ENCODE results near the gene RNF168. TPM values are rescaled to one million over a fixed set of nuclear protein-coding genes. Genes with fewer than 3 reads are reported as not detected.
A peak's percentile ranks its signal among the peaks of the same experiment; 100 is the strongest.

The RNF168 gene
- polyA plus RNA-seq, 1 donor (not counting 4 experiments of a cell fraction or from before 2014, with no cell fraction given), result 7.2 TPM

- H3K4me3 ChIP-seq (ENCODE audit: control insufficient read depth in 2 of 3, extremely low read depth in 1 of 3, insufficient read depth in 2 of 3, low read depth in 1 of 3, low read length in 3 of 3), result peak overlapping the region in 1 of 3 experiments; percentile 14
- no peaks in the 10 kb centered on the region for H3K79me2 ChIP-seq (ENCODE audit: control insufficient read depth, insufficient read depth, low read length)
- peak overlapping the region; percentile 58 for H3K27ac ChIP-seq (ENCODE audit: control insufficient read depth, insufficient read depth, low read length)
- H3K9ac ChIP-seq (ENCODE audit: control insufficient read depth, extremely low read depth, insufficient read depth, low read length), result no peak overlapping the region
- H3K9me3 ChIP-seq (ENCODE audit: control insufficient read depth, low read depth, low read length), result no peaks in the 10 kb centered on the region
- no peaks in the 10 kb centered on the region for H3K4me1 ChIP-seq (ENCODE audit: control insufficient read depth, extremely low read depth, insufficient read depth, low read length)
- H3K27me3 ChIP-seq (ENCODE audit: control insufficient read depth, extremely low read depth, insufficient read depth, low read length), result no peaks in the 10 kb centered on the region
- H3K9me1 ChIP-seq (ENCODE audit: control insufficient read depth, extremely low read depth, insufficient read depth, low read length), result no peaks in the 10 kb centered on the region
- no peak for FAIRE-seq
- dilution Hi-C loops (cut with MboI; ENCODE audit: extremely low pct_ligation_motif_present, low sequenced_read_pairs), result no loop called here
- DNase-seq (ENCODE audit: low read depth, low spot score), result no peak
- H3K4me2 ChIP-seq (ENCODE audit: control insufficient read depth, extremely low read depth, insufficient read depth, low read depth, low read length), result peak overlapping the region; percentile 51
- H4K20me1 ChIP-seq (ENCODE audit: control insufficient read depth, extremely low read depth, insufficient read depth, low read length), result no peaks in the 10 kb centered on the region
- peak overlapping the region; percentile 62 for H2AFZ ChIP-seq (ENCODE audit: control insufficient read depth, low read length)
- no peak for TF ChIP-seq EZH2 (IDR thresholded peaks at IDR 0.05; ENCODE audit: low read length)
- TF ChIP-seq, protein P1, sequence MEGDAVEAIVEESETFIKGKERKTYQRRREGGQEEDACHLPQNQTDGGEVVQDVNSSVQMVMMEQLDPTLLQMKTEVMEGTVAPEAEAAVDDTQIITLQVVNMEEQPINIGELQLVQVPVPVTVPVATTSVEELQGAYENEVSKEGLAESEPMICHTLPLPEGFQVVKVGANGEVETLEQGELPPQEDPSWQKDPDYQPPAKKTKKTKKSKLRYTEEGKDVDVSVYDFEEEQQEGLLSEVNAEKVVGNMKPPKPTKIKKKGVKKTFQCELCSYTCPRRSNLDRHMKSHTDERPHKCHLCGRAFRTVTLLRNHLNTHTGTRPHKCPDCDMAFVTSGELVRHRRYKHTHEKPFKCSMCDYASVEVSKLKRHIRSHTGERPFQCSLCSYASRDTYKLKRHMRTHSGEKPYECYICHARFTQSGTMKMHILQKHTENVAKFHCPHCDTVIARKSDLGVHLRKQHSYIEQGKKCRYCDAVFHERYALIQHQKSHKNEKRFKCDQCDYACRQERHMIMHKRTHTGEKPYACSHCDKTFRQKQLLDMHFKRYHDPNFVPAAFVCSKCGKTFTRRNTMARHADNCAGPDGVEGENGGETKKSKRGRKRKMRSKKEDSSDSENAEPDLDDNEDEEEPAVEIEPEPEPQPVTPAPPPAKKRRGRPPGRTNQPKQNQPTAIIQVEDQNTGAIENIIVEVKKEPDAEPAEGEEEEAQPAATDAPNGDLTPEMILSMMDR (optimal IDR thresholded peaks at IDR 0.05 in 1 of 3, IDR thresholded peaks at IDR 0.05 in 1 of 3, conservative IDR thresholded peaks at IDR 0.05 in 1 of 3; ENCODE audit: extremely low read depth in 1 of 3, insufficient read depth in 2 of 3, low read length in 3 of 3), result peak; percentile 46 to 67 (median 52)
- H3K36me3 ChIP-seq (ENCODE audit: control insufficient read depth in 2 of 2, extremely low read depth in 1 of 2, insufficient read depth in 2 of 2, low read length in 2 of 2), result no peaks in the 10 kb centered on the region
Observed at GRCh38 chr3:196537319-196537984, 33.9 kb upstream of the RNF168 start.

DNA sequence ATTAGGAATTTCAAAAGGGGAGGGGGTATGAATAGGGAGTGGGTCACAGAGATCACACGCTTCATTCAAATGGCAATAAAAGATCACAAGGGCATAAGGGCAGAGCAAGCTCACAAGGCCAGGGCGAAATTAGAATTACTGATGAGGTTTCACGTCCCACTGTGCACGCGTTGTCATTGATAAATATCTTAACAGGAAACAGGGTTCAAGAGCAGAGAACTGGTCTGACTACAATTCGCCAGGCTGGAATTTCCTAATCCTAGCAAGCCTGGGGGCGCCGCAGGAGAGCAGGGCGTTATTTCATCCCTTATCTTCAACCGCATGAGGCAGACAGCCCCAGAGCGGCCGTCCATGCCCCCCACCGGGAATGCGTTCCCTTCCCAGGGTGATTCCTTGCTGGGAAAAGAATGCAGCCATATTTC lies 29.7 kb upstream of the RNF168 start:
- no peak overlapping the region for H3K4me2 ChIP-seq (ENCODE audit: control insufficient read depth, extremely low read depth, insufficient read depth, low read depth, low read length)
- no peak overlapping the region for H3K9ac ChIP-seq (ENCODE audit: control insufficient read depth, extremely low read depth, insufficient read depth, low read length)
- no peak for FAIRE-seq
- H3K36me3 ChIP-seq (ENCODE audit: control insufficient read depth in 2 of 2, extremely low read depth in 1 of 2, insufficient read depth in 2 of 2, low read length in 2 of 2), result no peaks in the 10 kb centered on the region
- H2AFZ ChIP-seq (ENCODE audit: control insufficient read depth, low read length), result no peak overlapping the region
- dilution Hi-C loops (cut with MboI; ENCODE audit: extremely low pct_ligation_motif_present, low sequenced_read_pairs), result no loop called here
- H3K27me3 ChIP-seq (ENCODE audit: control insufficient read depth, extremely low read depth, insufficient read depth, low read length), result no peaks in the 10 kb centered on the region
- no peaks in the 10 kb centered on the region for H3K79me2 ChIP-seq (ENCODE audit: control insufficient read depth, insufficient read depth, low read length)
- no peak overlapping the region for H3K4me3 ChIP-seq (ENCODE audit: control insufficient read depth in 2 of 3, extremely low read depth in 1 of 3, insufficient read depth in 2 of 3, low read depth in 1 of 3, low read length in 3 of 3)
- DNase-seq (ENCODE audit: low read depth, low spot score), result no peak
- no peaks in the 10 kb centered on the region for H4K20me1 ChIP-seq (ENCODE audit: control insufficient read depth, extremely low read depth, insufficient read depth, low read length)
- TF ChIP-seq, protein P1 (optimal IDR thresholded peaks at IDR 0.05 in 1 of 3, IDR thresholded peaks at IDR 0.05 in 1 of 3, conservative IDR thresholded peaks at IDR 0.05 in 1 of 3; ENCODE audit: extremely low read depth in 1 of 3, insufficient read depth in 2 of 3, low read length in 3 of 3), result no peak
- no peak for TF ChIP-seq EZH2 (IDR thresholded peaks at IDR 0.05; ENCODE audit: low read length)
- H3K27ac ChIP-seq (ENCODE audit: control insufficient read depth, insufficient read depth, low read length), result no peak overlapping the region
- no peaks in the 10 kb centered on the region for H3K9me1 ChIP-seq (ENCODE audit: control insufficient read depth, extremely low read depth, insufficient read depth, low read length)
- peaks cover 3% of the 10 kb centered on the region for H3K4me1 ChIP-seq (ENCODE audit: control insufficient read depth, extremely low read depth, insufficient read depth, low read length)
- H3K9me3 ChIP-seq (ENCODE audit: control insufficient read depth, low read depth, low read length), result no peaks in the 10 kb centered on the region
